ENCODE data around the gene HSD17B7. TPM values are rescaled to one million over a fixed set of nuclear protein-coding genes. Genes with fewer than 3 reads are reported as not detected.
A peak's percentile ranks its signal among the peaks of the same experiment; 100 is the strongest.

HSD17B7 gene
- total RNA-seq, 1 donor = 8.4 TPM

GRCh38 chr1:162856260-162856659 lies 65.8 kb downstream of the HSD17B7 start:
- H3K4me3 ChIP-seq (ENCODE audit: low read depth, low read length) = no peak overlapping the region
- TF ChIP-seq CTCF (IDR thresholded peaks at IDR 0.05; ENCODE audit: insufficient read depth, low read length) = no peak
- DNase-seq (ENCODE audit: low read depth) = peak; percentile 97

DNA sequence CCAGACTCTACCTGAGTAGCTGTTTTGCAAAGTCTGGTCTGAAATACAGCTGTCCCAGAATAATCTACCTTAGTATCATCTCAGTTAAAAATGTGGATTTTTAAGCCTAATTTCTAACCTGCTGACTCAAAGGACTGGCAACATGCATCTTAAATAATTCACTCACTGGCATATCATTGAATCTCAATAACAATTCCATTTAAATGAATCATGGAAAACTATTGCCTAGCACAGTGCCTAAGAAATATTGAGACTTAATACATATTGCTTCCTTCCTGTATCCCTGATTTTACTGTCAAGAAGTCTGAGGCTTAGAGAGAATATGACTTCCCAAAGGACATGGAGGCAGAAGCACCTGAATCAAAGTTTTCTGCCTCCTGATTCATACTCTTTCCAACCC lies 67.3 kb downstream of the HSD17B7 start:
- TF ChIP-seq CTCF (IDR thresholded peaks at IDR 0.05; ENCODE audit: insufficient read depth, low read length) = no peak
- peak; percentile 71 for DNase-seq (ENCODE audit: low read depth)
- H3K4me3 ChIP-seq (ENCODE audit: low read depth, low read length) = no peak overlapping the region

GRCh38 chr1:162859191-162859590 lies 68.7 kb downstream of the HSD17B7 start:
- no peak overlapping the region for H3K4me3 ChIP-seq (ENCODE audit: low read depth, low read length)
- no peak for TF ChIP-seq CTCF (IDR thresholded peaks at IDR 0.05; ENCODE audit: insufficient read depth, low read length)
- DNase-seq (ENCODE audit: low read depth) = no peak

DNA sequence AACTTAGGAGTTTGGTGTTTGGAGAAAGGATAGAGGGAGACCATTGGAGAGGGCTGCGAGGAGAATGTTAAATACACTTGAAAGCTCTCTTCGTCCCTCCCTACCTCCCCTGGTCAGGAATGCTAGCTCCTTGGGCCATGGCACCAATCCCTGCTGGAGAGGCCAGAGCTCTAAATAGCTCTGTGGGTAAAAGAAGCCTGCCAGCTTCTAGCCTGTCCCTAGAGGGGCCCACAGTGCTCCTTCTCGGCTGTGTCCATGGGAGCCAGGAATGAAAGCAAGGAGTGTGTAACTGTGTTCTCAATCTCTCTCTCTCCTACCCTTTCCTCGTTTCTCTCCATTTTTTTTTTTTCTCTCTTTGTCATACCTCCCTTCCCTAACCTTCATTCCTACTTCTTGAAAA lies 70.6 kb downstream of the HSD17B7 start, which contains the start of gene CCDC190:
TSS of gene CCDC190 (minus strand) at position 75 of the 400 bp plus-strand sequence. CDS start 1,529 bp downstream, outside the sequence.
- no peak within 1 kb of the TSS for H3K4me3 ChIP-seq (ENCODE audit: low read depth, low read length)
- peak; percentile 77 for DNase-seq (ENCODE audit: low read depth)
- no peak for TF ChIP-seq CTCF (IDR thresholded peaks at IDR 0.05; ENCODE audit: insufficient read depth, low read length)

GRCh38 chr1:162861625-162862024 lies 71.1 kb downstream of the HSD17B7 start:
- no peak for TF ChIP-seq CTCF (IDR thresholded peaks at IDR 0.05; ENCODE audit: insufficient read depth, low read length)
- no peak for DNase-seq (ENCODE audit: low read depth)

More at GRCh38 chr1:162861625-162862024, 71.1 kb downstream of the HSD17B7 start:
- no peak overlapping the region for H3K4me3 ChIP-seq (ENCODE audit: low read depth, low read length)

Small RNA genes lying within 50 kb of the gene (small RNA-seq; reads per million reads assigned to genes)
- gene RN7SL861P = not detected

Other genes starting within 250 kb of the HSD17B7 start
- 109 and 112 TPM in 2 replicates for gene UAP1, start 229.0 kb upstream of the HSD17B7 start, total RNA-seq (ENCODE audit: low replicate concordance)
- gene DDR2, start 158.2 kb upstream of the HSD17B7 start, total RNA-seq (ENCODE audit: low replicate concordance) = 356 and 379 TPM in 2 replicates
- 0.16 and 4.6 TPM in 2 replicates for gene CCDC190, start 70.5 kb downstream of the HSD17B7 start, total RNA-seq (ENCODE audit: low replicate concordance)

All from fibroblast of the aortic adventitia (primary cell).